Omental fat pad (tissue), 4 donors: ENCODE results near the gene RPL34. TPM values are rescaled to one million over a fixed set of nuclear protein-coding genes. Genes with fewer than 3 reads are reported as not detected.

Experiments
- ATAC-seq: fragments of 150-250 bp; one replicate; pipeline ENCODE4 v1.9.1; 2016; ENCODE audit warnings: mild to moderate bottlenecking, moderate library complexity; ENCODE audit not compliant: low FRiP score
- DNase-seq: peaks from one replicate; pipeline ENCODE4 v3.0.0-alpha.2; 2019; ENCODE audit warnings: low spot score
- small RNA-seq: library from RNA; depleted of rRNA; stranded (forward); fragments of <200 nt; gene quantifications from one replicate; pipeline ENCODE3, GENCODE V24; 2016
- total RNA-seq, 4 donors: library from RNA; depleted of rRNA; stranded (reverse); fragments of >200 nt; gene quantifications; one replicate each; pipeline ENCODE4 v1.1.0, GENCODE V29; 2016
- TF ChIP-seq, protein P1 (sequence below), 3 donors: fragments of 450-650 bp; IDR thresholded peaks; one replicate each; pipeline ENCODE4 v1.5.1; 2016 to 2017; ENCODE audit warnings: antibody characterized with exemption in 3 of 3, mild to moderate bottlenecking in 3 of 3, moderate library complexity in 2 of 3

RPL34 gene
- total RNA-seq, 4 donors from 2014 or later = 660 to 1,252 (median 881) TPM

DNA sequence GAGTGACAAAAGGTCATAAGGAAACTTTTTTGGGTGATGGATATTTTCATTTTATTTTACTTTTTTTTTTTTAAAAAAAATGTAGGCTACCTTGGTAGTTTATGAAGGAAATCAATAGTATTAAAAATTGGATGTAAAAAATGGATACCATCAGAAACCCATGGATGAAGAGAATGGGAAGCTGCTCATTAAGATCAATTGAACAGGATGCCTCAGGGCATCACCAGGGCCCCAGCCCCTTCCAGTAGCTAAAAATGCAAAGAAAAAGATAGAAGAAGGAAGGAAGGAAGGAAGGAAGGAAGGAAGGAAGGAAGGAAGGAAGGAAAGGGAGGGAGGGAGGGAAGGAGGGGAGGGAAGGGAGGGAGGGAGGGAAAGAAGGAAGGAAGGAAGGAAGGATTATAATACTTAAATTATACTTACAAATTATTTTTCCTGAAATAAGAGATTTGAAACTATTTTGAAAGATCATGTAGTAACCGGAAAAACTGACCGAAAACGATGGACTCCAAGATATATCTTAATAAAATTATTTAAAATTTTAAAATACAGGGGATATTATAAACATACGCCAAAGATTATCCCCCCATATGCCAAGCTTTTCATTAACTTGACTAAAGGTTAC is 54.1 kb downstream of the RPL34 start:
- TF ChIP-seq, protein P1, sequence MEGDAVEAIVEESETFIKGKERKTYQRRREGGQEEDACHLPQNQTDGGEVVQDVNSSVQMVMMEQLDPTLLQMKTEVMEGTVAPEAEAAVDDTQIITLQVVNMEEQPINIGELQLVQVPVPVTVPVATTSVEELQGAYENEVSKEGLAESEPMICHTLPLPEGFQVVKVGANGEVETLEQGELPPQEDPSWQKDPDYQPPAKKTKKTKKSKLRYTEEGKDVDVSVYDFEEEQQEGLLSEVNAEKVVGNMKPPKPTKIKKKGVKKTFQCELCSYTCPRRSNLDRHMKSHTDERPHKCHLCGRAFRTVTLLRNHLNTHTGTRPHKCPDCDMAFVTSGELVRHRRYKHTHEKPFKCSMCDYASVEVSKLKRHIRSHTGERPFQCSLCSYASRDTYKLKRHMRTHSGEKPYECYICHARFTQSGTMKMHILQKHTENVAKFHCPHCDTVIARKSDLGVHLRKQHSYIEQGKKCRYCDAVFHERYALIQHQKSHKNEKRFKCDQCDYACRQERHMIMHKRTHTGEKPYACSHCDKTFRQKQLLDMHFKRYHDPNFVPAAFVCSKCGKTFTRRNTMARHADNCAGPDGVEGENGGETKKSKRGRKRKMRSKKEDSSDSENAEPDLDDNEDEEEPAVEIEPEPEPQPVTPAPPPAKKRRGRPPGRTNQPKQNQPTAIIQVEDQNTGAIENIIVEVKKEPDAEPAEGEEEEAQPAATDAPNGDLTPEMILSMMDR (IDR thresholded peaks at IDR 0.05) = no peak
- ATAC-seq (no peak), DNase-seq (no peak)

Small RNA genes within 50 kb of the gene (small RNA-seq; reads per million reads assigned to genes)
- gene RNU6-431P = not detected

Other genes starting within 250 kb of the RPL34 start
- gene OSTC, start 30.0 kb downstream of the RPL34 start, total RNA-seq = 10 to 100 TPM; 50.6 to 79.0 (median 74.8) TPM
- under 1 TPM in 1 of 4 donors, not detected in 3; 0.96 TPM for gene ETNPPL, start 142.5 kb downstream of the RPL34 start, total RNA-seq